GM12878 (cell line): ENCODE measurements around the gene PPM1J. TPM values are rescaled to one million over a fixed set of nuclear protein-coding genes. Genes with fewer than 3 reads are reported as not detected.

ENCODE experiments used
- ATAC-seq: fragments of 200-7000 bp; cut with Tn5 transposase; 3 replicates; pipeline ENCODE4 v1.9.1; 2020; ENCODE audit warnings: mild to moderate bottlenecking, moderate library complexity
- BruUV-seq: library from RNA; stranded (reverse); fragments of 400-500 nt; replicated peaks from 2 replicates; lab custom pipeline; 2021; lab: Mats Ljungman, UMichigan
- CTCF ChIA-PET: fragments of 300-600 bp; sonication (Branson Sonifier 250); formaldehyde crosslinking; extraction: SDS; loops from one replicate; lab custom pipeline; 2021; ENCODE audit warnings: inconsistent platforms; lab: Yijun Ruan, JAX
- POLR2A ChIA-PET: fragments of 350-600 bp; formaldehyde crosslinking; extraction: SDS; loops from one replicate; lab custom pipeline; 2021; ENCODE audit warnings: inconsistent platforms; lab: Charles Lee
- RAD21 ChIA-PET: fragments of 300-600 bp; sonication (Branson Sonifier 250); formaldehyde crosslinking; loops from one replicate; lab custom pipeline; 2023; ENCODE audit warnings: antibody characterized with exemption; ENCODE audit not compliant: unreplicated experiment; lab: Charles Lee
- SMC1A ChIA-PET: fragments of 300-600 bp; sonication (Branson Sonifier 250); formaldehyde crosslinking; loops from one replicate; lab custom pipeline; 2023; ENCODE audit not compliant: unreplicated experiment, uncharacterized antibody; lab: Charles Lee
- DNase-seq: peaks from one replicate; pipeline ENCODE4 v3.0.0-alpha.2; 2011; ENCODE audit warnings: low read depth, low spot score
- FAIRE-seq: peaks from 3 replicates; lab custom pipeline; 2011; peaks lifted over from hg19 to GRCh38; lab: Jason Lieb, UNC
- H2AFZ ChIP-seq: 2 replicates; pipeline ENCODE4 v1.6.0; 2011; ENCODE audit warnings: low read depth, low read length, control low read depth; ENCODE audit not compliant: control insufficient read depth
- H3K27ac ChIP-seq: 2 replicates; pipeline ENCODE4 v1.5.1; 2011; ENCODE audit warnings: control low read depth; ENCODE audit not compliant: control insufficient read depth, insufficient read depth
- H3K27me3 ChIP-seq, 2 experiments: replicated peaks in 1 of 2; 2 replicates each; pipeline versions ENCODE4 v1.6.0 to v1.6.1; 2011; ENCODE audit warnings: low read length in 1 of 2; ENCODE audit not compliant: control insufficient read depth in 2 of 2, insufficient read depth in 2 of 2
- H3K36me3 ChIP-seq, 2 experiments: 2 replicates each; pipeline ENCODE4 v1.5.1; 2011; ENCODE audit warnings: low read length in 1 of 2; ENCODE audit not compliant: control insufficient read depth in 2 of 2, insufficient read depth in 2 of 2
- H3K4me1 ChIP-seq: 2 replicates; pipeline ENCODE4 v1.6.1; 2011; ENCODE audit warnings: mild to moderate bottlenecking, low read length, moderate library complexity, mixed read lengths; ENCODE audit not compliant: control insufficient read depth, insufficient read depth
- H3K4me2 ChIP-seq: 2 replicates; pipeline ENCODE4 v1.6.0; 2011; ENCODE audit warnings: control low read depth; ENCODE audit not compliant: control insufficient read depth, insufficient read depth
- H3K4me3 ChIP-seq: fragments of 200-600 bp; sonication (generic); 2 replicates; pipeline ENCODE4 v1.5.1; 2016
- H3K79me2 ChIP-seq: 2 replicates; pipeline ENCODE4 v1.6.0; 2011; ENCODE audit warnings: low read length; ENCODE audit not compliant: control insufficient read depth, insufficient read depth
- H3K9ac ChIP-seq: 2 replicates; pipeline ENCODE4 v1.8.0; 2011; ENCODE audit warnings: low read length, control low read depth, mixed read lengths; ENCODE audit not compliant: control insufficient read depth, insufficient read depth
- H3K9me3 ChIP-seq: replicated peaks from 3 replicates; pipeline ENCODE4 v1.5.1; 2011; ENCODE audit warnings: mild to moderate bottlenecking, low read length; ENCODE audit not compliant: control insufficient read depth, insufficient read depth
- H4K20me1 ChIP-seq: 2 replicates; pipeline ENCODE4 v1.6.0; 2011; ENCODE audit not compliant: control insufficient read depth, insufficient read depth
- BACH1 ChIP-seq: fragments of 450-650 bp; IDR thresholded peaks from 2 replicates; pipeline ENCODE4 v1.6.1; 2017; ENCODE audit warnings: mild to moderate bottlenecking, borderline replicate concordance
- BCL11A ChIP-seq: IDR thresholded peaks from 2 replicates; pipeline ENCODE4 v1.6.1; 2011; ENCODE audit warnings: low read depth, low read length
- CBFB ChIP-seq: IDR thresholded peaks from 2 replicates; pipeline ENCODE4 v1.6.1; 2016; ENCODE audit warnings: antibody characterized with exemption, low read depth
- CBX3 ChIP-seq: fragments of 200-600 bp; sonication (generic); IDR thresholded peaks from 2 replicates; pipeline ENCODE4 v1.6.1; 2016; ENCODE audit warnings: low read depth, borderline replicate concordance
- CREB1 ChIP-seq: IDR thresholded peaks from 2 replicates; pipeline ENCODE4 v1.6.1; 2012; ENCODE audit warnings: low read depth, mild to moderate bottlenecking, inconsistent platforms
- E2F4 ChIP-seq: IDR thresholded peaks from 2 replicates; pipeline ENCODE4 v1.6.1; 2012; ENCODE audit warnings: low read depth, low read length, improper control_type of control experiment
- FOXK2 ChIP-seq: fragments of 450-650 bp; IDR thresholded peaks from 2 replicates; pipeline ENCODE4 v1.6.1; 2017; ENCODE audit warnings: mild to moderate bottlenecking, moderate library complexity
- GATAD2B ChIP-seq: fragments of 450-650 bp; conservative IDR thresholded peaks from 2 replicates; pipeline ENCODE4 v1.6.1; 2017; ENCODE audit warnings: low read depth, mild to moderate bottlenecking, moderate library complexity
- MEF2A ChIP-seq: IDR thresholded peaks from 2 replicates; pipeline ENCODE4 v1.6.1; 2011; ENCODE audit warnings: low read depth, mild to moderate bottlenecking, low read length, moderate library complexity; ENCODE audit not compliant: insufficient read depth
- MYC ChIP-seq: IDR thresholded peaks from 2 replicates; pipeline ENCODE4 v1.6.1; 2011; ENCODE audit warnings: mild to moderate bottlenecking, low read length, moderate library complexity, inconsistent platforms; ENCODE audit not compliant: insufficient read depth, insufficient replicate concordance, insufficient read length, severe bottlenecking
- NBN ChIP-seq: fragments of 450-650 bp; IDR thresholded peaks from 2 replicates; pipeline ENCODE4 v1.6.1; 2016
- NR2F1 ChIP-seq: fragments of 450-650 bp; conservative IDR thresholded peaks from 2 replicates; pipeline ENCODE4 v1.6.1; 2017; ENCODE audit warnings: mild to moderate bottlenecking
- NRF1 ChIP-seq: conservative IDR thresholded peaks from 2 replicates; pipeline ENCODE4 v1.6.1; 2011; ENCODE audit warnings: mild to moderate bottlenecking, low read depth, low read length, improper control_type of control experiment
- PAX5 ChIP-seq: IDR thresholded peaks from 2 replicates; pipeline ENCODE4 v1.6.1; 2011; ENCODE audit warnings: low read depth, low read length, borderline replicate concordance
- PKNOX1 ChIP-seq: fragments of 450-650 bp; IDR thresholded peaks from 2 replicates; pipeline ENCODE4 v1.6.1; 2016; ENCODE audit warnings: mild to moderate bottlenecking
- STAT3 ChIP-seq: IDR thresholded peaks from 2 replicates; pipeline ENCODE4 v1.6.1; 2011; ENCODE audit warnings: low read depth, low read length, improper control_type of control experiment
- TAF1 ChIP-seq: IDR thresholded peaks from 2 replicates; pipeline ENCODE4 v1.6.1; 2011; ENCODE audit warnings: mild to moderate bottlenecking, low read depth, low read length, borderline replicate concordance
- USF1 ChIP-seq: IDR thresholded peaks from 2 replicates; pipeline ENCODE4 v1.6.1; 2011; ENCODE audit warnings: borderline replicate concordance, low read depth, mild to moderate bottlenecking, moderate library complexity, mixed read lengths, low read length; ENCODE audit not compliant: insufficient read depth; ENCODE audit errors: extremely low read length
- WRNIP1 ChIP-seq: IDR thresholded peaks from 2 replicates; pipeline ENCODE4 v1.6.1; 2011; ENCODE audit warnings: low read depth, low read length, improper control_type of control experiment, borderline replicate concordance
- ZBTB11 ChIP-seq: fragments of 450-650 bp; formaldehyde crosslinking; IDR thresholded peaks from 2 replicates; pipeline ENCODE4 v1.5.0; 2022; ENCODE audit warnings: mild to moderate bottlenecking, missing genetic modification characterization
- WGBS: methylation state at CpG from one replicate; pipeline ENCODE4 v1.1.6; 2016; ENCODE audit warnings: low lambda C conversion rate; ENCODE audit not compliant: insufficient replicate concordance, insufficient coverage; ENCODE audit errors: missing lambda C conversion rate; 5-methylcytosine and 5-hydroxymethylcytosine counted together
- in situ Hi-C: fragments of 300-500 bp; cut with MboI; formaldehyde crosslinking; loops from 9 replicates; pipeline ENCODE4 v1.14.3; 2018; ENCODE audit warnings: mixed read lengths
- intact Hi-C: fragments of 100-400 bp; cut with micrococcal nuclease; formaldehyde crosslinking; loops from one replicate; pipeline ENCODE4 v1.14.2; 2022; ENCODE audit not compliant: unreplicated experiment
- polyA plus RNA-seq, 11 experiments: library from polyadenylated mRNA; depleted of rRNA in 4 of 11; unstranded in 6 of 11; stranded (reverse) in 5 of 11; fragments of >200 nt; fragmentation: Nextera tagmentation in 4 of 11; fragmentation: Illumina TruSeq in 1 of 11; extraction: Ambion mirVana in 4 of 11; extraction: Trizol in 1 of 11; gene quantifications; 1 replicate in 1 of 11; 2 replicates in 10 of 11; pipeline versions ENCODE4 v1.2.1 to v1.2.3, GENCODE V29; 2011 to 2016; ENCODE audit warnings: inconsistent platforms in 2 of 11, missing spikeins in 2 of 11, low read depth in 1 of 11
- total RNA-seq, 4 experiments: library from RNA; depleted of rRNA in 3 of 4; stranded (reverse); fragments of >200 nt in 3 of 4; fragmentation: Illumina TruSeq in 1 of 4; extraction: Trizol in 1 of 4; gene quantifications; 2 replicates each; pipeline versions ENCODE4 v1.2.1 to v1.2.3, GENCODE V29; 2013 to 2021

Gene PPM1J
- total and polyA plus RNA-seq, 10 of the 15 experiments (the other 5 are each of a cell fraction or from before 2014, with no cell fraction given): 0.07 to 1.8 (median 0.59) TPM; not detected in 1

GRCh38 chr1:112689842-112690237, 25.3 kb downstream of the PPM1J start:
- RAD21 ChIA-PET: no interaction called here
- Histone ChIP-seq H3K4me1 (peaks cover 11% of the 10 kb centered on the region; the same call in 1 of the 2 replicates), H3K27me3 (no peaks in the 10 kb centered on the region), H2AFZ (no peak overlapping the region), H3K9ac (no peak overlapping the region), H4K20me1 (0 out of 2 replicates have a peak, but pooled peaks cover 3% of the 10 kb centered on the region), H3K4me2 (no peak overlapping the region), H3K36me3 (peaks cover 6 to 10% of the 10 kb centered on the region in 2 experiments)
- DNase-seq: no peak
- FAIRE-seq: no peak
- ATAC-seq: no peak
- TF ChIP-seq FOXK2 (no peak), USF1 (no peak), MYC (no peak), MEF2A (no peak), BACH1 (no peak), WRNIP1 (no peak), BCL11A (no peak), GATAD2B (no peak), E2F4 (no peak), NBN (no peak), NRF1 (no peak), ZBTB11 (no peak), STAT3 (no peak), CREB1 (no peak), PKNOX1 (no peak), TAF1 (no peak), PAX5 (no peak), CBFB (no peak), NR2F1 (no peak), CBX3 (no peak)
- TF ChIP-seq, all 136 proteins: peak for 0
- POLR2A ChIA-PET: no interaction called here
- 97% methylated on average over 11 of the region's 11 CpGs for WGBS
- H3K79me2 ChIP-seq: no peaks in the 10 kb centered on the region; the same call in 1 of the 2 replicates
- no peak overlapping the region for H3K4me3 ChIP-seq
- SMC1A ChIA-PET: interaction anchor here (0.6 kb wide), 1 partner anchor 51 kb away, joined by 3 read pairs; no protein-coding TSS in a partner anchor
- CTCF ChIA-PET: no interaction called here
- intact Hi-C loops: no loop called here
- in situ Hi-C loops: no loop called here
- H3K27ac ChIP-seq: no peak overlapping the region
- no peaks in the 10 kb centered on the region for H3K9me3 ChIP-seq
- BruUV-seq: no TSS peak
